HG02884 (cell line): ENCODE data around the gene NFATC3.

ENCODE experiments used
- ATAC-seq: cut with Tn5 transposase; IDR thresholded peaks from one replicate; pipeline ENCODE4 v1.9.1; 2021; ENCODE audit warnings: mild to moderate bottlenecking, moderate library complexity; ENCODE audit not compliant: unreplicated experiment

The NFATC3 gene

DNA sequence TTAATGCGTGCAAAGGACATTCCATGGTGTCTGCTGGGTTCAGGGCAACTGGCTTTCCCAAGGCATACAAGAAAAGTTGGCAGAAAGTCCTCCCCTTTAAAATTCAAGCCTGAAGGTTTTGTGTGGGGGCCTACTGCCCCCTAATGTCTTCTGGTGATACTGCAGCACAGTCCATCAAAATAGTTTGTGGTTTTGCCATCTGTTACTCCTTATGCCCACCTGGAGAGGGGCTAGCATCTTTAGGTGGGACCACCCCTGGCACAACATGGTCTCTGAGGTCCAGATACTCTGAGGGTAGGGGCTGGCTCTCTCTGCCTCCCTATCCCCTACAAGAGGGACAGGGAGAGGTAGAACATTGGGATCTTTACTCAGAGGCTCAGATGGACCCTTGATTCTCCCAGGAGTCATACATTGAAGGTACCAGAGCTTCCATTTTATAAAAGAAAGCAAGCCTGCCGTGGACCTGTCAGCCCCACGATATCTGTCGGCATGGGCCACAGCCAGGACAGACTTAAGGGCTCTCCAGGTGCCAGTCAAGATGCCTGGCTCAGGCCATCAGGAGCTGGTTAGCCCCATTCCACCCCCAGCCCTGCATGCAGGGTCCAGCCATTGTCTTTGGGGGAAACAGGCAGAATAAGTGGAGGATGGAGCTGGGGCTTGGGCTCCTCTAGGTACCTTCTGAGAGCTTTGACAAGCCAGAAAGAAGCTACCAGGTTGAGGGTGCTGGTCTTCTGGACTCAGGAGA is 144.4 kb downstream of the NFATC3 start:
- ATAC-seq: no peak

- no peak for ATAC-seq
Measured at GRCh38 chr16:68230176-68230571, 145.0 kb downstream of the NFATC3 start.

- no peak for ATAC-seq
Measured at GRCh38 chr16:68230956-68231355, 145.8 kb downstream of the NFATC3 start.

GRCh38 chr16:68231384-68232136 is 146.4 kb downstream of the NFATC3 start:
- no peak for ATAC-seq

DNA sequence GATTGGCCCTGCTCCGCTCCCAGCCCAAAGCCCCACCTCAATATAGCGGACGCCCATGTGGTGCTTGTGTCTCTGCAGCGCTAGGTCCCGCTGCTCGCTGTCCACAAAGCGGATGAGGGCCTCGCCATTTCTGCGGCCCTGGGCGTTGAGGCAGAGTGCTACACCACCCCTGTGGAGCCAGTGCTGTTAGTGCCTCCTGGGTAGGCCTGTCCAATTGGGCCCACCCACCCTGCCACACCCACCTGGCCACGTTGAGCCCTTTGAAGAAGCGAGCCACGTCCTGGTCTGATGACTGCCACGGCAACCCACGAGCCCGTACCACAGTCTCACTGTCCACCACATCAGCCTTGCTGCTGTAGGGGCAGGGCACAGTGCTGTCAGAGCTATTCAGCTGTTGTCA is 147.2 kb downstream of the NFATC3 start:
- no peak for ATAC-seq

- no peak for ATAC-seq
Measured at GRCh38 chr16:68233085-68233834, 148.1 kb downstream of the NFATC3 start.

- ATAC-seq: no peak
Measured at GRCh38 chr16:68233835-68234187, 148.6 kb downstream of the NFATC3 start.

DNA sequence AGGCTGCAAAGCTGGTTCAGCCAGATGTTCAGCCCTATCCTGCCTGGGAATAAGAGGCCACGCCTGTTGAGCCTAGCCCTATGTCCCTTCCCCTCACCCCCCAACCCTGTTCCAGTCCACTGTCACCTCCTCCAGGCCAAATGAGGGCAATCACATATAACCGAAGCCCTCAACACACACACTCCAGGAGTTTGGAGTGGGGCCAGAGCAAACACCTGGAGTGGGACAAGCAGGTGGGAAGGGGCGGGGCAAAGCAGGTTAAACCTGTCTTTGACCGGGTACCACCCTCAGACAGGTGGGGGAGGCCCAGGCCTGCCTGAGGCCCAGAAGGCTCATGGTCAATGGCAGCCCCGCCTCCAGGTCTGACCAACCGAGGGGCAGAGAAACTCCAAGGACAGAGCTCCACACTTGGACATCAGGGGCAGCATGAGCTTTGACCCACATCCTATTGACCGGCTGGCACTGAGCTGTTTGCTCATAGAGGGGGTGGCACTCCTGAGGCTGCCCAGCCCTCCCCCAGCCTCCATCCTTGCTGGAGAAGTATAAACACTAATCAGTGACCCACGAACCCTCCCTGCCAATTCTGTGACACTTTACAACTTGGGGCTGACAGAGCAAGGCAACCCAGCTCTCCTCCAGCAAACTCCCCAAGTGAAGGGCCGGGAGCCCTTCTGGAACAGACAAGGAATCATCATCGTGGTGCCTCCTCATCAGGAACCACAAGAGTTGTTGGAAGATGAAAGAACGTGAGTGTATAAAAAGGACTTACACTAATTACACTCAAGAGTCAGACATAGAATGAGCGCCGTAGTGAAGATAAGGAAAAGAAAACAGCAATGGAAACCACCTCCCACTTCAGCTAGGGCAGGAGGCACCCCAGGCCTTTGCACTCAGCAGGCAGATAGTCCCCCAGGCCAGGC is 149.3 kb downstream of the NFATC3 start:
- ATAC-seq: no peak

DNA sequence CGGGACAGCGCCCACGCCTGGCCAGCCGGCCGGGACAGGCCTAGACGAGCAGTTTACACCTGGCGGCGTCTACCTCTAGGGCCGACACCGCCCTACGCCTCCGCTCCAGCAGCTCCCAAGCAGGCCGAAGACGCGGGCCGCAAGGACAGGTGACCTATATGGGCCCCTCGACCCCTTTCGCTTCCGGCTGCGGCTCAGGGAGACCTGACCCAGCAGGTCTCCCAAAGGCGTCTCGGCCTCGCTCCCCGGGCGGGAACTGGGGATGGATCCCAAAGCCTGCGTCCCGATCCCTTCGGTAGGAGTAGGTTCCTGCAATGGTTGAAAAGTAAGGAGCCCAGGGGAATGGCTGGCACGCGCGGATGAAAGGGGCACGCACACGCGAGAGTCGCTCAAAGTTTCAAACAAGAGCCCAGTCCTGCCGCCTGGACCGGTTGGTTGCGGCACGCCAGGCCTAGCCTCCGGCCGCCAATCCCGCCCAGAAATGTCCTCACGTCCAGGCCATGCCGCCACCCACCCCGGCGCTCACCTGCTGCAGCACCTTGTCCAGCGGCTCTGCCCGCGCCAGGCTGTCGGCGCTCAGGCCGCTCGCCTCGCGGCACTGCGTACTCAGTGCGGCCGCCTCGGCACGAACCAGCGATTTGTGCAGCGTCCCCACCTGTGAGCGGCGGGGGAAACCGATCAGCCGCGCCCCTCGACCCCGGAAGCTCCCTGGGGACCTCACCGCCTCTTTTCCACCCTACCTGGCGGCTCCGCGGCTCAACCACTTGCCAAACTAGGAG is 150.1 kb downstream of the NFATC3 start:
- no peak for ATAC-seq

DNA sequence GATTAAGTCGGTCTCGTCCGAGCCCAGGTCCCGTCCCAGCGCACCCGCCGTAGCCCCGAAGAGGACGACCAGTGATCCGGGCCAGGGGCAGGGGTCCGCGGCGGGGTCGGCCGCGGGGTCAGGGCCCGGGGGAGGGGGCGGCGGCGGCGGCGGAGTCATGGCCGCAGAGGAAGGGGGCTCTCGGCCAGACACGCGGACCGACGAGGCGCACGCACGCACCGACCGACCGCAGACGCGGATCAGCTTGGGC is 150.6 kb downstream of the NFATC3 start, which contains the start of gene ESRP2:
TSS of gene ESRP2 (minus strand) at position 241 of the 250 bp plus-strand sequence. CDS start at position 159, 82 bp downstream.
- no peak for ATAC-seq

DNA sequence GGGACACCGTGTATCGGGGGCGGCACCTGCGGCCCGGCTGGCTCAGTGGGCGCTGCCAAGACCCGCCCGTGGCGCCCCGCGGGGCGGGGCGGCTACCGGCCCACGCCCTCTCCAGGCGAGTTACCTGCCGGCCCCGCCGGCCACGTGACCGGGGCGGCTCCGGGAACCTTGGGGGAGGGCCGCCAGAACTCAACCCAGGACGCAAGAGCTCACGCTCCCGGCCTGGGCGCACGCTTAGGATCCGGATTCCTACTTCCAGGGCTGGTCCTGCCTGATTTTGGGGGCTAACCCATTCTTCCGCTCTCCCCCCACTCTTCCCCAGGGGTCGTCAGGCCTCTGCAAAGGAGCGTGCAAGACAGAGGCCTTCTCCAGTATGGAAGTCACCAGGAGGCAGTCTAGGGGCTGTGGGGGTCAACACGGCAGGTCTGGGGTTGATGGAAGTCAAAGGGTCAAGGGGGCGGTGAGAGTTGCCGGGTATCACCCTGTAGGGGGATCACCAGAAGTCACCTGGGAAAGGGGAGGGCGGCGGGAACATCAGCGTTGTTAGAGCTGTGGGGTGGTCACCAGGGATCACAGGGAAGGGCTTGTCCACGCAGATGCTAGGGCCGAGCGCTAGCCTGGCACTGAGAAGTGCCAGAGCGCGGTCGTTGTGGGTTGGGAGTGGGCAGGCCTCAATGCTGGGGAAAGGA is 151.1 kb downstream of the NFATC3 start:
- ATAC-seq: no peak

- ATAC-seq: no peak
Measured at GRCh38 chr16:68236826-68237242, 151.7 kb downstream of the NFATC3 start.

- peak; percentile 71 for ATAC-seq
Measured at GRCh38 chr16:68237243-68238028, 152.3 kb downstream of the NFATC3 start.

- ATAC-seq: no peak
Measured at GRCh38 chr16:68238029-68238345, 152.8 kb downstream of the NFATC3 start.

- ATAC-seq: no peak
Measured at GRCh38 chr16:68242085-68242484, 156.9 kb downstream of the NFATC3 start.

- no peak for ATAC-seq
Measured at GRCh38 chr16:68242926-68243858, 158.0 kb downstream of the NFATC3 start.

DNA sequence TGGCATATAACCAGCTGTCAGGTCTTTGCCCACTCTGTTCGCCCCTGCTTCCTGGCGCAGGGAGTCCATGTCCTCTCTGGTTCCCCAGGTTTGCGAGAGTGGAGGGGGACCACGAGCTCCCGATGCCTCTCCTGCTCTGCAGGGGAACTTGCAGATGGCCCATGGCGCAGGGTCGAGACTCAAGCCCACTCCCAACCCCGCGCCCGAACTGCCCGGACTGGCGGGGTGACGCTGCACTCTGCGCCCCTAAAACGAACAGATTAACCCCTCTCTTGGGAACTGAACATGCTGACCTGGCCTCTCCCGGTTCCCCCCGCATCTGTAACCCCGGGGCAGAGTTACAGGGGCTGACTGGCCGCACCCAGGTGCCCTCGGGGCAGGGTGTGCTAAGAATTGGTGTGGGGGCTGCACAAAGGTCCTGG is 159.3 kb downstream of the NFATC3 start:
- no peak for ATAC-seq
